Neuronal stem cell (in vitro differentiated cells): ENCODE results near the gene CST3.
"Not testable (repeated sequence)": the region's sequence is repeated elsewhere in the genome, so short reads cannot be mapped to it uniquely, and the experiment has no call there.

Experiments used
- DNase-seq: peaks from one replicate; pipeline ENCODE4 v3.0.0-alpha.2; 2013; ENCODE audit warnings: low spot score
- H2AFZ ChIP-seq: one replicate; pipeline ENCODE4 v1.6.1; 2013; ENCODE audit warnings: mild to moderate bottlenecking, low read length, inconsistent platforms
- H2AK5ac ChIP-seq: 2 replicates; pipeline ENCODE4 v1.6.1; 2013; ENCODE audit warnings: low read depth, mild to moderate bottlenecking, inconsistent platforms, low read length, moderate library complexity, mixed read lengths
- H2BK120ac ChIP-seq: 2 replicates; pipeline ENCODE4 v1.6.1; 2013; ENCODE audit warnings: low read depth, mild to moderate bottlenecking, inconsistent platforms, low read length, moderate library complexity, mixed read lengths
- H2BK12ac ChIP-seq: one replicate; pipeline ENCODE4 v1.6.1; 2013; ENCODE audit warnings: low read length, inconsistent platforms
- H2BK15ac ChIP-seq: 2 replicates; pipeline ENCODE4 v1.6.1; 2013; ENCODE audit warnings: mild to moderate bottlenecking, low read length, inconsistent platforms, mixed read lengths
- H2BK5ac ChIP-seq: one replicate; pipeline ENCODE4 v1.6.1; 2013; ENCODE audit warnings: inconsistent platforms, mild to moderate bottlenecking, low read length, moderate library complexity
- H3K14ac ChIP-seq: one replicate; pipeline ENCODE4 v1.6.1; 2013; ENCODE audit warnings: low read length, inconsistent platforms
- H3K18ac ChIP-seq: 2 replicates; pipeline ENCODE4 v1.6.1; 2013; ENCODE audit warnings: low read length, inconsistent platforms
- H3K23ac ChIP-seq: 2 replicates; pipeline ENCODE4 v1.6.1; 2013; ENCODE audit warnings: low read depth, mild to moderate bottlenecking, mixed read lengths, low read length, inconsistent platforms; ENCODE audit not compliant: poor library complexity
- H3K27ac ChIP-seq: replicated peaks from 3 replicates; pipeline ENCODE4 v1.5.1; 2013; ENCODE audit warnings: low read length, inconsistent platforms
- H3K27me3 ChIP-seq, 3 experiments: 2 replicates each; pipeline ENCODE4 v1.6.1; 2013; ENCODE audit warnings: low read length in 3 of 3, mild to moderate bottlenecking in 2 of 3, inconsistent platforms in 1 of 3, low read depth in 1 of 3, mixed read lengths in 1 of 3, moderate library complexity in 1 of 3; ENCODE audit not compliant: control insufficient read depth in 3 of 3, insufficient read depth in 3 of 3
- H3K36me3 ChIP-seq, 2 donors: replicated peaks in 1 of 2; 2 replicates each; pipeline ENCODE4 v1.6.1; 2013; ENCODE audit warnings: low read length in 2 of 2; ENCODE audit not compliant: control insufficient read depth in 2 of 2, insufficient read depth in 2 of 2
- H3K4ac ChIP-seq: 2 replicates; pipeline ENCODE4 v1.6.1; 2013; ENCODE audit warnings: inconsistent platforms, mild to moderate bottlenecking, low read length, moderate library complexity
- H3K4me1 ChIP-seq, 2 donors: 1 replicate in 1 of 2; 2 replicates in 1 of 2; pipeline ENCODE4 v1.6.1; 2013; ENCODE audit warnings: low read length in 2 of 2, low read depth in 1 of 2; ENCODE audit not compliant: control insufficient read depth in 2 of 2, insufficient read depth in 1 of 2
- H3K4me2 ChIP-seq: one replicate; pipeline ENCODE4 v1.6.1; 2013; ENCODE audit warnings: mild to moderate bottlenecking, low read length, inconsistent platforms; ENCODE audit not compliant: insufficient read depth, poor library complexity, severe bottlenecking
- H3K4me3 ChIP-seq, 2 donors: 2 replicates each; pipeline ENCODE4 v1.5.1; 2013; ENCODE audit warnings: low read length in 2 of 2, mild to moderate bottlenecking in 2 of 2, inconsistent platforms in 1 of 2, moderate library complexity in 1 of 2
- H3K79me1 ChIP-seq: one replicate; pipeline ENCODE4 v1.6.1; 2013; ENCODE audit warnings: low read depth, mild to moderate bottlenecking, inconsistent platforms, low read length, moderate library complexity
- H3K9ac ChIP-seq: one replicate; pipeline ENCODE4 v1.6.1; 2013; ENCODE audit warnings: mild to moderate bottlenecking, low read depth, low read length, inconsistent platforms; ENCODE audit not compliant: poor library complexity
- H3K9me3 ChIP-seq, 2 donors: replicated peaks in 1 of 2; 2 replicates each; pipeline versions ENCODE3 to v1.6.1; 2013; ENCODE audit warnings: low read length in 2 of 2, mild to moderate bottlenecking in 2 of 2, inconsistent platforms in 1 of 2, low read depth in 1 of 2, mixed read lengths in 1 of 2, moderate library complexity in 1 of 2; ENCODE audit not compliant: control insufficient read depth in 2 of 2, insufficient read depth in 1 of 2
- H4K8ac ChIP-seq: one replicate; pipeline ENCODE4 v1.6.1; 2013; ENCODE audit warnings: low read depth, mild to moderate bottlenecking, inconsistent platforms, low read length, moderate library complexity
- H4K91ac ChIP-seq: one replicate; pipeline ENCODE4 v1.6.1; 2013; ENCODE audit warnings: low read length, low read depth, mild to moderate bottlenecking, inconsistent platforms; ENCODE audit not compliant: poor library complexity
- WGBS, 2 donors: extraction: QIAGEN DNeasy Blood & Tissue Kit; methylation state at CpG; one replicate each; pipeline ENCODE4 v1.1.7; 2013; ENCODE audit warnings: missing lambda C conversion rate in 2 of 2, mixed read lengths in 1 of 2; ENCODE audit not compliant: insufficient read length in 2 of 2, insufficient replicate concordance in 1 of 2; ENCODE audit errors: extremely low coverage in 2 of 2; 5-methylcytosine and 5-hydroxymethylcytosine counted together

CST3 gene

GRCh38 chr20:23623666-23624323, 14.0 kb downstream of the CST3 start:
- Histone ChIP-seq H3K4me3 (no peak overlapping the region), H4K91ac (no peak overlapping the region), H4K8ac (no peak overlapping the region), H3K79me1 (no peaks in the 10 kb centered on the region), H3K9me3 (no peaks in the 10 kb centered on the region), H2AFZ (no peak overlapping the region), H2BK120ac (no peak overlapping the region), H3K23ac (no peak overlapping the region), H2BK12ac (no peak overlapping the region), H3K18ac (no peak overlapping the region), H3K9ac (no peak overlapping the region), H3K27me3 (no peaks in the 10 kb centered on the region), H2BK15ac (no peak overlapping the region), H3K36me3 (no peaks in the 10 kb centered on the region), H3K4me2 (no peak overlapping the region), H3K27ac (no peak overlapping the region), H2AK5ac (no peak overlapping the region), H3K4ac (no peak overlapping the region), H3K14ac (no peak overlapping the region), H2BK5ac (no peak overlapping the region), H3K4me1 (peaks cover 3 to 7% of the 10 kb centered on the region in 2 donors)
- DNase-seq = no peak
- WGBS, 2 donors = no CpG with 5 or more reads among the region's 4 CpGs

GRCh38 chr20:23622839-23623343, 14.9 kb downstream of the CST3 start:
- Histone ChIP-seq H3K4me3 (no peak overlapping the region), H2BK12ac (no peak overlapping the region), H2AK5ac (no peak overlapping the region), H2BK15ac (no peak overlapping the region), H2BK5ac (no peak overlapping the region), H2AFZ (no peak overlapping the region), H3K4me2 (no peak overlapping the region), H3K9me3 (no peaks in the 10 kb centered on the region), H4K91ac (no peak overlapping the region), H2BK120ac (no peak overlapping the region), H3K18ac (no peak overlapping the region), H3K14ac (no peak overlapping the region), H3K27me3 (no peaks in the 10 kb centered on the region), H3K4ac (no peak overlapping the region), H3K4me1 (peaks cover 3 to 7% of the 10 kb centered on the region in 2 donors), H3K9ac (no peak overlapping the region), H3K36me3 (no peaks in the 10 kb centered on the region), H3K79me1 (no peaks in the 10 kb centered on the region), H4K8ac (no peak overlapping the region), H3K23ac (no peak overlapping the region), H3K27ac (no peak overlapping the region)
- WGBS, 2 donors = no CpG with 5 or more reads among the region's 4 CpGs
- no peak for DNase-seq

- not testable (repeated sequence) for H4K8ac ChIP-seq, H3K23ac ChIP-seq, H2AFZ ChIP-seq, H3K27ac ChIP-seq, H2BK120ac ChIP-seq, H2BK12ac ChIP-seq, H2AK5ac ChIP-seq, H3K36me3 ChIP-seq, H3K9ac ChIP-seq, DNase-seq, H3K14ac ChIP-seq, H4K91ac ChIP-seq, H3K4me3 ChIP-seq, H3K18ac ChIP-seq, H3K79me1 ChIP-seq, H3K27me3 ChIP-seq, H3K4me2 ChIP-seq, H3K4ac ChIP-seq, H3K9me3 ChIP-seq, H2BK5ac ChIP-seq, H3K4me1 ChIP-seq, H2BK15ac ChIP-seq
- WGBS, 2 donors = no CpG with 5 or more reads among the region's 3 CpGs
Observed at GRCh38 chr20:23622401-23622800, 15.4 kb downstream of the CST3 start.

GRCh38 chr20:23620670-23621386, 16.9 kb downstream of the CST3 start:
- H3K23ac ChIP-seq, DNase-seq, H3K4me2 ChIP-seq, H2BK12ac ChIP-seq, H3K36me3 ChIP-seq, H3K4ac ChIP-seq, H4K8ac ChIP-seq, H3K9me3 ChIP-seq, H2AK5ac ChIP-seq, H2BK15ac ChIP-seq, H3K4me1 ChIP-seq, H2AFZ ChIP-seq, H3K79me1 ChIP-seq, H2BK120ac ChIP-seq, H2BK5ac ChIP-seq, H3K4me3 ChIP-seq, H3K27me3 ChIP-seq, H3K27ac ChIP-seq, H3K14ac ChIP-seq, H4K91ac ChIP-seq, H3K9ac ChIP-seq, H3K18ac ChIP-seq: not testable (repeated sequence)
- no CpG with 5 or more reads among the region's 11 CpGs for WGBS, 2 donors
